Measurements from ENCODE around the gene NCOR2. TPM values are rescaled to one million over a fixed set of nuclear protein-coding genes. Genes with fewer than 3 reads are reported as not detected.

Gene NCOR2
- polyA plus RNA-seq, 1 donor (not counting 4 experiments of a cell fraction or from before 2014, with no cell fraction given), result 4.7 TPM

DNA sequence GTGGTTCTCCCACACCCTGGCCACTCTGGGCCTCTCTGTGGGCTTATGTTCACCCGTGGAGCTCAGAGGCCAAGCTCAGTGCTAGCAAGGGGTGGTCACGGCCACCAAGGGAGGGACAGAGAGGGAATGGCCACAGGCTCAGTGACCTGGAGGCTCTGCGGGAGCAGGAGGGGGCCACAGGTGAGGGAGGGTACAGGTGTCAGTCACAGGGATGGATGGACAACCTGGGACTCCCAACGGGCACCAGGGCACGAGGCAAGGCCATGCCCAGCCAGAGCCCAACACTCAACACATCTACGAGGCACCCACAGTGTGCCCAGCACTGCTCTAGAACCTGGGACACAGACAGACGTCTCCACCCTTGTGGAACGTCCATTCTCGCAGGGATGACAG, 11.3 kb downstream of the NCOR2 start:
- dilution Hi-C loops (cut with MboI; ENCODE audit: extremely low pct_ligation_motif_present, low sequenced_read_pairs), result no loop called here
- DNase-seq (ENCODE audit: low read depth, low spot score), result no peak
- peaks cover 29% of the 10 kb centered on the region for H3K4me1 ChIP-seq (ENCODE audit: control insufficient read depth, extremely low read depth, insufficient read depth, low read length)
- no peak for FAIRE-seq
- no peak overlapping the region for H3K4me3 ChIP-seq (ENCODE audit: control insufficient read depth in 2 of 3, extremely low read depth in 1 of 3, insufficient read depth in 2 of 3, low read depth in 1 of 3, low read length in 3 of 3)
- no peak overlapping the region for H3K9ac ChIP-seq (ENCODE audit: control insufficient read depth, extremely low read depth, insufficient read depth, low read length)
- TF ChIP-seq, protein P1, sequence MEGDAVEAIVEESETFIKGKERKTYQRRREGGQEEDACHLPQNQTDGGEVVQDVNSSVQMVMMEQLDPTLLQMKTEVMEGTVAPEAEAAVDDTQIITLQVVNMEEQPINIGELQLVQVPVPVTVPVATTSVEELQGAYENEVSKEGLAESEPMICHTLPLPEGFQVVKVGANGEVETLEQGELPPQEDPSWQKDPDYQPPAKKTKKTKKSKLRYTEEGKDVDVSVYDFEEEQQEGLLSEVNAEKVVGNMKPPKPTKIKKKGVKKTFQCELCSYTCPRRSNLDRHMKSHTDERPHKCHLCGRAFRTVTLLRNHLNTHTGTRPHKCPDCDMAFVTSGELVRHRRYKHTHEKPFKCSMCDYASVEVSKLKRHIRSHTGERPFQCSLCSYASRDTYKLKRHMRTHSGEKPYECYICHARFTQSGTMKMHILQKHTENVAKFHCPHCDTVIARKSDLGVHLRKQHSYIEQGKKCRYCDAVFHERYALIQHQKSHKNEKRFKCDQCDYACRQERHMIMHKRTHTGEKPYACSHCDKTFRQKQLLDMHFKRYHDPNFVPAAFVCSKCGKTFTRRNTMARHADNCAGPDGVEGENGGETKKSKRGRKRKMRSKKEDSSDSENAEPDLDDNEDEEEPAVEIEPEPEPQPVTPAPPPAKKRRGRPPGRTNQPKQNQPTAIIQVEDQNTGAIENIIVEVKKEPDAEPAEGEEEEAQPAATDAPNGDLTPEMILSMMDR (optimal IDR thresholded peaks at IDR 0.05 in 1 of 3, IDR thresholded peaks at IDR 0.05 in 1 of 3, conservative IDR thresholded peaks at IDR 0.05 in 1 of 3; ENCODE audit: extremely low read depth in 1 of 3, insufficient read depth in 2 of 3, low read length in 3 of 3), result no peak
- no peak for TF ChIP-seq EZH2 (IDR thresholded peaks at IDR 0.05; ENCODE audit: low read length)
- no peak overlapping the region for H2AFZ ChIP-seq (ENCODE audit: control insufficient read depth, low read length)
- no peak overlapping the region for H3K27ac ChIP-seq (ENCODE audit: control insufficient read depth, insufficient read depth, low read length)
- H3K79me2 ChIP-seq (ENCODE audit: control insufficient read depth, insufficient read depth, low read length), result peaks cover 96% of the 10 kb centered on the region
- no peak overlapping the region for H3K4me2 ChIP-seq (ENCODE audit: control insufficient read depth, extremely low read depth, insufficient read depth, low read depth, low read length)
- H3K9me1 ChIP-seq (ENCODE audit: control insufficient read depth, extremely low read depth, insufficient read depth, low read length), result peaks cover 3% of the 10 kb centered on the region
- H4K20me1 ChIP-seq (ENCODE audit: control insufficient read depth, extremely low read depth, insufficient read depth, low read length), result peaks cover 36% of the 10 kb centered on the region
- H3K9me3 ChIP-seq (ENCODE audit: control insufficient read depth, low read depth, low read length), result no peaks in the 10 kb centered on the region
- no peaks in the 10 kb centered on the region for H3K27me3 ChIP-seq (ENCODE audit: control insufficient read depth, extremely low read depth, insufficient read depth, low read length)
- H3K36me3 ChIP-seq (ENCODE audit: control insufficient read depth in 2 of 2, extremely low read depth in 1 of 2, insufficient read depth in 2 of 2, low read length in 2 of 2), result peaks cover 4 to 5% of the 10 kb centered on the region in 2 experiments

DNA sequence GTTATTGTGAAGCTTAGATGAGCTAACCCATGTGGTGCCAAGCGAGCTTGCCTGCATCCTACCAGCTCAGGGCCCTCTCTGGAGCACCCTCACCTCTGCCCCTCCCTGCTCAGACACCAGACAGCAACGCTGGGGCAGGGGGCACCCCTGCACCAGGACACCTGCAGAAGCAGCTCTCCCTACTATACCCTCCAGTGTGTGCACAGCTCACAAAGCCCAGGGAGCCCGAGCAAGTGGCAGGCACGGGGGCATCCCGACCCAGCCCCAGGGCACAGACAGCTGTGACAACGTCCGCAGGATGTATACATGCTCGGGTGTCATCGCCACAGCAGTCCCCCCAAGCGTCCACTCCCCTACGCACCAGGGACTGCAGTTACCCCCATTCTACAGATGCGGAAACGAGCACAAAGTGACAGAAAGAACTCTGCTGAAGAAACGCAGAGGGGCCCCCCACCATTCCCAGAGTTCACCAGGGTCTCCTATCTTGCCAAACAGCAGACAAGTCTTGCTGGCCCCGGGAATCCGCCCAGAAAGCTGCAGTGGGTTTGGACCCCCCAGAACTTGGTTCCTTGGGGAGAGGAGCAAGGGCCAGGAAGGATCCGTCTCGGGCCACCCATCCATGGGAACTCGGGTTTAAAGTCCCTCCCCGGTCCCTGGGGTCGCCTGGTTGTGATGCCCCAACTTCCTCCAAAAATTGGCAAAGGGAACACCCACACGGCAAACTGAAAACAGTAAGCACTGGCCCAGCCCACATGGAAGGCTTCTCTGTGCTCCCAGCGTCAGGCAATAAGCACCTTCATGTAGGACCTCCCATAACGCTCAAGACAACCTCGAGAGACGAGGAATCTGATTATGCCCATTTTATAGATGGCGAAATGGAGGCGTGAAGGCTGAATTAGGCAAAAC, 12.0 kb downstream of the NCOR2 start:
- dilution Hi-C loops (cut with MboI; ENCODE audit: extremely low pct_ligation_motif_present, low sequenced_read_pairs), result no loop called here
- Histone ChIP-seq H3K4me2 (ENCODE audit: control insufficient read depth, extremely low read depth, insufficient read depth, low read depth, low read length) (no peak overlapping the region), H4K20me1 (ENCODE audit: control insufficient read depth, extremely low read depth, insufficient read depth, low read length) (peaks cover 33% of the 10 kb centered on the region), H3K9me3 (ENCODE audit: control insufficient read depth, low read depth, low read length) (no peaks in the 10 kb centered on the region), H3K27ac (ENCODE audit: control insufficient read depth, insufficient read depth, low read length) (no peak overlapping the region), H3K4me3 (ENCODE audit: control insufficient read depth in 2 of 3, extremely low read depth in 1 of 3, insufficient read depth in 2 of 3, low read depth in 1 of 3, low read length in 3 of 3) (no peak overlapping the region), H3K4me1 (ENCODE audit: control insufficient read depth, extremely low read depth, insufficient read depth, low read length) (peaks cover 29% of the 10 kb centered on the region), H3K9ac (ENCODE audit: control insufficient read depth, extremely low read depth, insufficient read depth, low read length) (no peak overlapping the region), H3K36me3 (ENCODE audit: control insufficient read depth in 2 of 2, extremely low read depth in 1 of 2, insufficient read depth in 2 of 2, low read length in 2 of 2) (peaks cover 4 to 5% of the 10 kb centered on the region in 2 experiments), H3K27me3 (ENCODE audit: control insufficient read depth, extremely low read depth, insufficient read depth, low read length) (no peaks in the 10 kb centered on the region), H3K9me1 (ENCODE audit: control insufficient read depth, extremely low read depth, insufficient read depth, low read length) (peaks cover 3% of the 10 kb centered on the region), H3K79me2 (ENCODE audit: control insufficient read depth, insufficient read depth, low read length) (peaks cover 97% of the 10 kb centered on the region), H2AFZ (ENCODE audit: control insufficient read depth, low read length) (no peak overlapping the region)
- FAIRE-seq, result no peak
- TF ChIP-seq EZH2 (IDR thresholded peaks at IDR 0.05; ENCODE audit: low read length), result no peak
- TF ChIP-seq, protein P1 (optimal IDR thresholded peaks at IDR 0.05 in 1 of 3, IDR thresholded peaks at IDR 0.05 in 1 of 3, conservative IDR thresholded peaks at IDR 0.05 in 1 of 3; ENCODE audit: extremely low read depth in 1 of 3, insufficient read depth in 2 of 3, low read length in 3 of 3), result no peak
- no peak for DNase-seq (ENCODE audit: low read depth, low spot score)

Data from keratinocyte (primary cell).